HG02571 (cell line): ENCODE measurements around the gene KCNC1.

Experiments
- ATAC-seq: cut with Tn5 transposase; IDR thresholded peaks from one replicate; pipeline ENCODE4 v1.9.1; 2021; ENCODE audit warnings: mild to moderate bottlenecking, moderate library complexity; ENCODE audit not compliant: unreplicated experiment

The KCNC1 gene

GRCh38 chr11:17813391-17814059, 78.9 kb downstream of the KCNC1 start:
- no peak for ATAC-seq

- ATAC-seq, result no peak
Observed at GRCh38 chr11:17814546-17814945, 80.0 kb downstream of the KCNC1 start.

GRCh38 chr11:17816232-17816931, 81.8 kb downstream of the KCNC1 start:
- no peak for ATAC-seq

- no peak for ATAC-seq
Observed at GRCh38 chr11:17821648-17822400, 87.2 kb downstream of the KCNC1 start.

- ATAC-seq, result no peak
Observed at GRCh38 chr11:17822401-17822781, 87.8 kb downstream of the KCNC1 start.

- ATAC-seq, result no peak
Observed at GRCh38 chr11:17827006-17827405, 92.4 kb downstream of the KCNC1 start.

GRCh38 chr11:17828311-17828751, 93.8 kb downstream of the KCNC1 start:
- no peak for ATAC-seq

- ATAC-seq, result no peak
Observed at GRCh38 chr11:17831228-17831627, 96.6 kb downstream of the KCNC1 start.

GRCh38 chr11:17831883-17832282, 97.3 kb downstream of the KCNC1 start:
- ATAC-seq, result no peak
